Neural cell (in vitro differentiated cells): ENCODE measurements around the gene CREBRF.

Experiments used
- EZH2 ChIP-seq: fragments of 200-600, 300-800 bp; shearing (Covaris generic), sonication (generic); IDR thresholded peaks from 2 replicates; pipeline ENCODE4 v1.6.1; 2014; ENCODE audit warnings: antibody characterized with exemption, low read length, borderline replicate concordance, mild to moderate bottlenecking; ENCODE audit not compliant: insufficient read depth, poor library complexity, severe bottlenecking
- MXI1 ChIP-seq: fragments of 450-650 bp; conservative IDR thresholded peaks from 2 replicates; pipeline ENCODE4 v1.6.1; 2014; ENCODE audit warnings: antibody characterized with exemption, mild to moderate bottlenecking; ENCODE audit not compliant: poor library complexity, severe bottlenecking
- TF ChIP-seq, protein P1 (sequence below): fragments of 450-650 bp; IDR thresholded peaks from 2 replicates; pipeline ENCODE4 v1.5.1; 2014; ENCODE audit warnings: antibody characterized with exemption, mild to moderate bottlenecking, moderate library complexity; ENCODE audit not compliant: poor library complexity, severe bottlenecking

DNA sequence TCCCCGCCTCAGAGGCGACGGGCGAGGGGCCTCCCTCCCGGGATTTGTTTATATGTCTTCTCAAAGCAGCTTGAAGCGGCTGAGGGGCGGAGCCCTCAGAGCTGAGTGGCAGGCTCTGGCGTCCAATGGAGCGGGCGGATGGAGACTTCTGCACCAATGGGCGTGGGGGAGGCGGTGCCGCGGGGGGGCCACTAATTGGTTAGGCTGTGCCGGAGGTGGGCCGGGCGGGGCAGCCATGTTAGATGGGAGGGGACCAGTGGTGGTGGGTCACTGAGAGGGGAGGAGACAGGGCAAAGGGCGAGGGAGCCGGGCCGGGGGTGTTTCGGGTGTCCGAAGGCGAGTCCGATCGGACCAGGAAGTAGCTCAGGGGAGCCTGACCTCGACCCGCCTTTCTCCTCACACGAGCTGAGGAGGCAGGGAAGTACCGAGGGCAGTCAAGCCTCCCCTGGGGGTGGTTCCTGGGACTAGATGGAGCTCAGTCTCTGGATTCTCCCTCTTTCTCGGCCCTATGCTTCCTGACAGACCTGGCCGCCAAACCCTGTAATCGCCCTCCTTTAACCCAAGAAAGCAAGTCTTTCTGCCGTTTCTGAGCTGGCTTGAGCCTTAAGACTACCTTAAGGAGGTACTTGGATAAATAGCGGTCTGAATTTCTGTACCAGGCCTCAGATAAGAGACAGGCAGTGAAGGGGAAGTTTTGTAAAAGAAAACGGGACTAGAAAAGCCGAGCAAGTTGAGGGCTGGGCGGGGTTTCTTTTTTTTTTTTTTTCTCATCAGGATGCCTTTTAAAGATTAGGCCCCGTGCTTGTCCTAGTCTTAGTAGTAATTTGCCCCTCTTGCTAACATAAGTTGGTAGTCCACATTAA, 1.1 kb downstream of the CREBRF start:
- TF ChIP-seq EZH2 (no peak), MXI1 (peak; percentile 62)
- TF ChIP-seq, protein P1, sequence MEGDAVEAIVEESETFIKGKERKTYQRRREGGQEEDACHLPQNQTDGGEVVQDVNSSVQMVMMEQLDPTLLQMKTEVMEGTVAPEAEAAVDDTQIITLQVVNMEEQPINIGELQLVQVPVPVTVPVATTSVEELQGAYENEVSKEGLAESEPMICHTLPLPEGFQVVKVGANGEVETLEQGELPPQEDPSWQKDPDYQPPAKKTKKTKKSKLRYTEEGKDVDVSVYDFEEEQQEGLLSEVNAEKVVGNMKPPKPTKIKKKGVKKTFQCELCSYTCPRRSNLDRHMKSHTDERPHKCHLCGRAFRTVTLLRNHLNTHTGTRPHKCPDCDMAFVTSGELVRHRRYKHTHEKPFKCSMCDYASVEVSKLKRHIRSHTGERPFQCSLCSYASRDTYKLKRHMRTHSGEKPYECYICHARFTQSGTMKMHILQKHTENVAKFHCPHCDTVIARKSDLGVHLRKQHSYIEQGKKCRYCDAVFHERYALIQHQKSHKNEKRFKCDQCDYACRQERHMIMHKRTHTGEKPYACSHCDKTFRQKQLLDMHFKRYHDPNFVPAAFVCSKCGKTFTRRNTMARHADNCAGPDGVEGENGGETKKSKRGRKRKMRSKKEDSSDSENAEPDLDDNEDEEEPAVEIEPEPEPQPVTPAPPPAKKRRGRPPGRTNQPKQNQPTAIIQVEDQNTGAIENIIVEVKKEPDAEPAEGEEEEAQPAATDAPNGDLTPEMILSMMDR = peak; percentile 42
